Fibroblast of mammary gland (primary cell): Measurements from ENCODE around the gene HPSE2.
A peak's percentile ranks its signal among the peaks of the same experiment; 100 is the strongest.

ENCODE experiments used
- DNase-seq: peaks from one replicate; pipeline ENCODE4 v3.0.0-alpha.2; 2010; ENCODE audit warnings: low read depth
- H3K4me3 ChIP-seq: 2 replicates; pipeline ENCODE4 v1.5.1; 2011; ENCODE audit warnings: low read depth, mild to moderate bottlenecking, low read length, moderate library complexity; ENCODE audit not compliant: control insufficient read depth
- CTCF ChIP-seq: conservative IDR thresholded peaks from 2 replicates; pipeline ENCODE4 v1.5.1; 2011; ENCODE audit warnings: low read depth, low read length, inconsistent platforms; ENCODE audit not compliant: control insufficient read depth, insufficient read depth

HPSE2 gene

GRCh38 chr10:98488669-98489430 lies 746.8 kb downstream of the HPSE2 start:
- no peak for TF ChIP-seq CTCF
- DNase-seq: peak; percentile 13

DNA sequence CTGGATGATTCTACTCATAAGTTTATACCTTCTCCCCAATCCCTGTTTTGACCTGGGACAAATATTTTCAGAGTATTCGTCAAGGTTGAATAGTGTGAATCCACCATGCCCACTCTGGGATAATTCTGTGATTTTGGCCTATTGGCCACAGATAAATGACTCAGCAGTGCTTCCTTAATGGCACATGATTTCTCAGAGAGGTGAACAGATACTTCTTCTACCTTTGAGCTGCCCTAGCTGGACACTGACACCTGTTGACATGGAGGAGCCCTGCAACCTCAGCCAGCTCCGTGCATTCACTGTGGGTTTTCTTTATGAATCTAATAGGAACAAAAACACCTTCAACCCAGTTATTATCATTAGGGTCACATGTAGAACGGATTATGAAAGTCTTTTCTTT lies 748.0 kb downstream of the HPSE2 start:
- no peak overlapping the region for H3K4me3 ChIP-seq
- TF ChIP-seq CTCF: no peak
- no peak for DNase-seq

More at GRCh38 chr10:98488669-98489430, 746.8 kb downstream of the HPSE2 start:
- no peak overlapping the region for H3K4me3 ChIP-seq

DNA sequence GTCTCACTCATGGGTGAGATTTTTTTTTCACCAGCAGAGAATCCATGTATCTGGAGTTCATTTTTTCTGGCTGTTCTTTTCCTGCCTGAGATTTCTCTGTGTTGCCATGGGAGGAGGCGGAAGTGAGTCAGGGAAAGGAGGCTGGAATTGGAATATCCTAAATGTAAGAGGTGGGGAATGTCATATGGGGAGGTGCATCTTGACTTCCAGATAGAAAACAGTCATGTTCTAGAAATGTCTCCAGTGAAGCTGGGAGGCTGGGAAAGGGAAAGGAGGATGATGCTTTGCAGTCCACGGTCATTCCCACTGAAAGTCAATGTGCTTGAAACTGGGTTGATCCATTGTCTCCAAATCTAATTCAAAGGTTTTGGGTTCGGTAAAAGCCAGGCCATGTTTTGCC lies 749.2 kb downstream of the HPSE2 start:
- H3K4me3 ChIP-seq: no peak overlapping the region
- peak; percentile 87 for DNase-seq
- no peak for TF ChIP-seq CTCF

DNA sequence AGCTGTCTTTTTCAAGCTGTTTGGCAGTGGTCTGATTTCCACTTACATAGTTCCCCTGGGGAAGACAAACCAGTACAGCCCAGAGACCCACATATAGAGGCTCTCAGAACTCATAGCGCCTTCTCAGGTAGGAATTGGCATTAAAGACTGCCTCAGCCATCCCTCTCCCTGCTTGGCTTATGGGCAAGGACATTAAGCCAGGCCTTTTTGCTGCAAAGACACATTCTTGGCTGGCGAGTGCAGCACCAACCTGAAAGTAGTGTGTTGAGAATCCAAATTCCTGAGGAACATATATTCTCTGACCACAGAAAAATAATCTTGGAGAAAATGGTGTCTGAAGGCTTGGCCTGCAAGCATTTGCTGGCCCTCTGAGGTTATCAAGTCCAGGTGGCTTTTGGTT lies 749.7 kb downstream of the HPSE2 start:
- TF ChIP-seq CTCF: no peak
- no peak overlapping the region for H3K4me3 ChIP-seq
- no peak for DNase-seq

DNA sequence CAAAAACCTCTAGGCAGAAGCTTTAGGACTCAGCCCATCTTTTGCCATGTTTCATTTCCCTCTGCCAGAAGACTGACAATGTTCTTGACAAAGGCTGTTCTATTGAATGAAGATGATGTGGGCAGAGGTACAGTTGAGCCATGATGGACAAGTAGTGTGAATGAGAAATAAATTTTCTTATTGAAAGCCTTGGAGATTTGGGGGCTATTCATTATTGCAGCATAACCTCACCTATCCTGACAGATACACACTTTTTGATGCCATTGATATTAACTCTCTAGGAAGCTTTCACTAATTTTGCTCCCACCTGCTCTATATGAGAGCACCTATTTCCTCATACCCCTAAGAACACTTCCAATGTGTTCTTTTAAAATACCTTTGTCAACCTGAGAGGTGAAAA lies 752.0 kb downstream of the HPSE2 start:
- no peak overlapping the region for H3K4me3 ChIP-seq
- no peak for DNase-seq
- TF ChIP-seq CTCF: no peak

DNA sequence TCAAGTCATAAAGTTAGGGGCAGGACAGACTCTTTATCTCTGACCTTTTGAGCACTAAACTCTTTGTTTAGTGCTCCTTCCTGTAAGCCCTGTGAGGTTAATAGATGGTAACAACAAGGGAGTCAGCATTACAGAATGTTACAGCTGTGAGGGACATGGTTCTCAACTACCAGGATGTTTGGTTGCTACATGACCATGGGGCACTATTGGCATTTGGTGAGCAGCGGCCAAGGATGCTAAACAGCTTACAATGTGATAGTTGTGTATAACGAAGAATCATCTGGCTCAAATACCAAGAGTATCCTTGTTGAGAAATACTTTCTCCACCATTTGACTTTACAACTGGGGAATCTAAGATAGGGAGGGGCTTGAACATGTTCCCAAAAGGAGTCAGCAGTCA lies 753.6 kb downstream of the HPSE2 start:
- no peak for TF ChIP-seq CTCF
- no peak overlapping the region for H3K4me3 ChIP-seq
- no peak for DNase-seq
